Measurements from ENCODE around the gene NRAP.

DNA sequence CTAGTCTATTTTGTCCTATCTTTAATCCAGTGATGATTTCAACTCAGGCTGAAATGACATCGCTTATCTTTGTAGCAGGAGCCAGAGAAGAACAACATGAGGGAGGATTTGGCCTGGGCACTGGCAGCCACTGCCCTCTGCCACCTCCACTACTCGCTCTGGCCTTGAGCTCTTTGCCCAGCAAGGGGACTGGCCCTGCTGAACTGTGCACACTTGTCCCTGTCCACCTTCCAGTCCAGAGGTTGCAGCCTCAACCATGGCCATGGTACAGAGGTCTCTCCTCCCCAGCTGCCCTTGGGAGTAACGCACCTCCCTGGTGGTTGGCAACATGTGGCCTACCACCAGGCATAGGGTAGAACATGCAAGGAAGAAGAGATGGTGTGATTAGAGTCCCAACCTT is 102.6 kb downstream of the NRAP start:
- TF ChIP-seq EZH2 (IDR thresholded peaks at IDR 0.05; ENCODE audit: low read depth, unreplicated experiment) = no peak
- TF ChIP-seq CTCF (conservative IDR thresholded peaks at IDR 0.05; ENCODE audit: low read depth in 2 of 2) = no peak
- no peak for TF ChIP-seq POLR2AphosphoS5 (IDR thresholded peaks at IDR 0.05; ENCODE audit: low read depth)
- no peak for TF ChIP-seq CREB1 (CRISPR knock-in tag; IDR thresholded peaks at IDR 0.05; ENCODE audit: low read depth)
- no peak for TF ChIP-seq JUNB (IDR thresholded peaks at IDR 0.05; ENCODE audit: unreplicated experiment)
- no peak for TF ChIP-seq EZH2phosphoT487 (IDR thresholded peaks at IDR 0.05; ENCODE audit: unreplicated experiment)
- TF ChIP-seq ZNF114 (CRISPR knock-in tag; IDR thresholded peaks at IDR 0.05) = no peak
- no peak for TF ChIP-seq ETS1 (IDR thresholded peaks at IDR 0.05)
- TF ChIP-seq, protein P1, sequence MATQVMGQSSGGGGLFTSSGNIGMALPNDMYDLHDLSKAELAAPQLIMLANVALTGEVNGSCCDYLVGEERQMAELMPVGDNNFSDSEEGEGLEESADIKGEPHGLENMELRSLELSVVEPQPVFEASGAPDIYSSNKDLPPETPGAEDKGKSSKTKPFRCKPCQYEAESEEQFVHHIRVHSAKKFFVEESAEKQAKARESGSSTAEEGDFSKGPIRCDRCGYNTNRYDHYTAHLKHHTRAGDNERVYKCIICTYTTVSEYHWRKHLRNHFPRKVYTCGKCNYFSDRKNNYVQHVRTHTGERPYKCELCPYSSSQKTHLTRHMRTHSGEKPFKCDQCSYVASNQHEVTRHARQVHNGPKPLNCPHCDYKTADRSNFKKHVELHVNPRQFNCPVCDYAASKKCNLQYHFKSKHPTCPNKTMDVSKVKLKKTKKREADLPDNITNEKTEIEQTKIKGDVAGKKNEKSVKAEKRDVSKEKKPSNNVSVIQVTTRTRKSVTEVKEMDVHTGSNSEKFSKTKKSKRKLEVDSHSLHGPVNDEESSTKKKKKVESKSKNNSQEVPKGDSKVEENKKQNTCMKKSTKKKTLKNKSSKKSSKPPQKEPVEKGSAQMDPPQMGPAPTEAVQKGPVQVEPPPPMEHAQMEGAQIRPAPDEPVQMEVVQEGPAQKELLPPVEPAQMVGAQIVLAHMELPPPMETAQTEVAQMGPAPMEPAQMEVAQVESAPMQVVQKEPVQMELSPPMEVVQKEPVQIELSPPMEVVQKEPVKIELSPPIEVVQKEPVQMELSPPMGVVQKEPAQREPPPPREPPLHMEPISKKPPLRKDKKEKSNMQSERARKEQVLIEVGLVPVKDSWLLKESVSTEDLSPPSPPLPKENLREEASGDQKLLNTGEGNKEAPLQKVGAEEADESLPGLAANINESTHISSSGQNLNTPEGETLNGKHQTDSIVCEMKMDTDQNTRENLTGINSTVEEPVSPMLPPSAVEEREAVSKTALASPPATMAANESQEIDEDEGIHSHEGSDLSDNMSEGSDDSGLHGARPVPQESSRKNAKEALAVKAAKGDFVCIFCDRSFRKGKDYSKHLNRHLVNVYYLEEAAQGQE (IDR thresholded peaks at IDR 0.05; ENCODE audit: unreplicated experiment) = no peak
- TF ChIP-seq NANOG (IDR thresholded peaks at IDR 0.05; ENCODE audit: borderline replicate concordance) = no peak
- no peak for TF ChIP-seq ZNF331 (CRISPR knock-in tag; IDR thresholded peaks at IDR 0.05; ENCODE audit: low read depth)

Measured in GM23338 (cell line).